OCI-LY3 (cell line): ENCODE measurements around the gene PAX5.

ENCODE experiments used
- EZH2phosphoT487 ChIP-seq: fragments of 200-600 bp; shearing (Covaris generic); IDR thresholded peaks from 2 replicates; pipeline ENCODE4 v1.6.1; 2018; ENCODE audit warnings: antibody characterized with exemption, mixed run types, low read depth
- TF ChIP-seq, protein P1 (sequence below): fragments of 200-600, 300-600 bp; sonication (generic); IDR thresholded peaks from 2 replicates; pipeline ENCODE4 v1.5.1; 2014; ENCODE audit warnings: antibody characterized with exemption, low read length, low read depth

DNA sequence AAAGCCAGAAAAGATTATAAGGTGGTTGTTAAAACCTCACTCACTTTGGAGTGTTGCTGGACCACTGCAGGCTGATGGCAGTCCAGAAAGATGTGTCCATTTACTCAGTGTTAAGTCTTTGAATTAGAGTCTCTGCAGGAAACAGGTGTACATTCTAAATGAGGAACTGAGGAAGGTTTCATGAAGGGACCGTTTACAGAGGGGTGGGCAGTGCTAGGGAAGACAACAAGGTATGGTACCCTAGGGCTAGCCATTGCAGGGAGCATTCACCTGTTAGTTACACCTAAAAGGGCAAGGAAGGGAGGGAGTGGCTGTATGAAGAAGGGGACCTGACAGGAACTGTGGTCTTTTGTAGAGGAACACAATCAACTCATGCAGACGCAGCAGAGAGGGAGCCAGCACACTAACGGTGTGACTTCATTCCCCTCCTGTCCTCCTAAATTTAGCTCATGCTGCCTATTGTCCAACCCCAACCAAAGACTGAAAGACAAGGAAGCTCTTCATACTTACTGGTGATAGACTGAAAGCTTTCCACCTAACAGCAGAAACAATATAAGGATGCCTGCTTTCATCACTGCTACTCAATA lies 32.2 kb upstream of the PAX5 start:
- TF ChIP-seq, protein P1, sequence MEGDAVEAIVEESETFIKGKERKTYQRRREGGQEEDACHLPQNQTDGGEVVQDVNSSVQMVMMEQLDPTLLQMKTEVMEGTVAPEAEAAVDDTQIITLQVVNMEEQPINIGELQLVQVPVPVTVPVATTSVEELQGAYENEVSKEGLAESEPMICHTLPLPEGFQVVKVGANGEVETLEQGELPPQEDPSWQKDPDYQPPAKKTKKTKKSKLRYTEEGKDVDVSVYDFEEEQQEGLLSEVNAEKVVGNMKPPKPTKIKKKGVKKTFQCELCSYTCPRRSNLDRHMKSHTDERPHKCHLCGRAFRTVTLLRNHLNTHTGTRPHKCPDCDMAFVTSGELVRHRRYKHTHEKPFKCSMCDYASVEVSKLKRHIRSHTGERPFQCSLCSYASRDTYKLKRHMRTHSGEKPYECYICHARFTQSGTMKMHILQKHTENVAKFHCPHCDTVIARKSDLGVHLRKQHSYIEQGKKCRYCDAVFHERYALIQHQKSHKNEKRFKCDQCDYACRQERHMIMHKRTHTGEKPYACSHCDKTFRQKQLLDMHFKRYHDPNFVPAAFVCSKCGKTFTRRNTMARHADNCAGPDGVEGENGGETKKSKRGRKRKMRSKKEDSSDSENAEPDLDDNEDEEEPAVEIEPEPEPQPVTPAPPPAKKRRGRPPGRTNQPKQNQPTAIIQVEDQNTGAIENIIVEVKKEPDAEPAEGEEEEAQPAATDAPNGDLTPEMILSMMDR, result no peak
- no peak for TF ChIP-seq EZH2phosphoT487
